Stimulated activated memory B cell treated with anti-CD40 and anti-IgM and Interleukin-4, amounts not matched to agents 10 μg/mL and 1 μg/mL and 100 μg/mL, for 72 hours (primary cell): ENCODE results near the gene POT1.

Experiments used
- ATAC-seq: fragments of 150-1000 bp; cut with Tn5 transposase; 2 replicates; pipeline ENCODE4 v1.10.0; 2021
- H3K27ac Mint-ChIP-seq: one replicate; pipeline ENCODE4 v1.8.0; 2022; ENCODE audit warnings: mild to moderate bottlenecking, mixed read lengths
- H3K27me3 Mint-ChIP-seq: one replicate; pipeline ENCODE4 v1.8.0; 2022; ENCODE audit warnings: mixed read lengths
- H3K36me3 Mint-ChIP-seq: one replicate; pipeline ENCODE4 v1.8.0; 2022; ENCODE audit warnings: mixed read lengths
- H3K4me1 Mint-ChIP-seq: one replicate; pipeline ENCODE4 v1.8.0; 2022; ENCODE audit warnings: mixed read lengths
- H3K4me3 Mint-ChIP-seq: one replicate; pipeline ENCODE4 v1.8.0; 2022; ENCODE audit warnings: mild to moderate bottlenecking, moderate library complexity, mixed read lengths
- H3K9me3 Mint-ChIP-seq: one replicate; pipeline ENCODE4 v1.8.0; 2022; ENCODE audit warnings: mixed read lengths

POT1 gene

GRCh38 chr7:124777268-124777667 is 152.4 kb downstream of the POT1 start:
- Mint-ChIP-seq H3K36me3 (no peaks in the 10 kb centered on the region), H3K27ac (no peak overlapping the region), H3K9me3 (no peaks in the 10 kb centered on the region), H3K4me1 (no peaks in the 10 kb centered on the region), H3K4me3 (no peak overlapping the region), H3K27me3 (no peaks in the 10 kb centered on the region)
- no peak for ATAC-seq

GRCh38 chr7:124776153-124776552 is 153.5 kb downstream of the POT1 start:
- Mint-ChIP-seq H3K27me3 (no peaks in the 10 kb centered on the region), H3K27ac (no peak overlapping the region), H3K36me3 (no peaks in the 10 kb centered on the region), H3K4me3 (no peak overlapping the region), H3K4me1 (no peaks in the 10 kb centered on the region), H3K9me3 (no peaks in the 10 kb centered on the region)
- ATAC-seq: no peak

DNA sequence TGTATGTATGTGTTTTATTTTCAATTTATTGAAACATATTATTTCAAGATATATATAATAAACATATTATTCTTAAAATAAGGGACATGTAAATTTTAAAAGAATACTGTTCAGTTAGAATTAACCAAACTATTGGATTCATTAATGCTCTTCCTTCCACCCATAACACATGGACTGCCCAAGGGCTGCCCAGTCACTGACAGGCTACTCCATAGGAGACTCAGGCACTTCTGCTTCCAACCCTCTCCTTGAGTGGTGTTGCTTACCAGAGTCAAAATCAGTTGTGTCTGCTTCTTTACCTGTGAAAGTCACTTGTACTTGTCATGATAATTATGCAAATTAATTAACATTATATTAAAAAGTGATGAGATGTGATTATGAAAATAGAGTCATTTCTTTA is 154.2 kb downstream of the POT1 start:
- H3K27me3 Mint-ChIP-seq: no peaks in the 10 kb centered on the region
- no peaks in the 10 kb centered on the region for H3K9me3 Mint-ChIP-seq
- H3K27ac Mint-ChIP-seq: no peak overlapping the region
- no peaks in the 10 kb centered on the region for H3K4me1 Mint-ChIP-seq
- H3K36me3 Mint-ChIP-seq: no peaks in the 10 kb centered on the region
- H3K4me3 Mint-ChIP-seq: no peak overlapping the region
- ATAC-seq: no peak

- Mint-ChIP-seq H3K27me3 (no peaks in the 10 kb centered on the region), H3K4me3 (no peak overlapping the region), H3K4me1 (no peaks in the 10 kb centered on the region), H3K27ac (no peak overlapping the region), H3K36me3 (no peaks in the 10 kb centered on the region), H3K9me3 (no peaks in the 10 kb centered on the region)
- no peak for ATAC-seq
Observed at GRCh38 chr7:124773938-124774337, 155.7 kb downstream of the POT1 start.

DNA sequence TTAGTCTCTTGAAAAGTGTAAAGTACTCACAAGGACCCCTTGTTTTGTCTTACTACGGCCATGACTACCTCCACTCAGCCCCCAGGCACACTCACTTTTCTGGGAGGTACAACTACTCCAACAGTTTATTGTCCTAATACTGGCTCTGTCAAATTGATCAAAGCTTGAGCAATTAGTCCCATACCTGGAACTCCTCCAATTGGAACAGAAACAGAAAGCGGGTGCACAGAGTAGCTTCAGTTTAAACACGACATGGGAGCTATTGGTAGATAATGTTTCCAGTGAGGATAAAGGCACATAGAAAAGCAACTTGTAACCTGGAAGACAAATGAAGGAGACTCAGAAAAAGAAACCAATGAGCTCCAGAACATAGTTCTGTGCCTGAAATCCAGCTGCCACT is 156.3 kb downstream of the POT1 start:
- no peaks in the 10 kb centered on the region for H3K36me3 Mint-ChIP-seq
- H3K4me1 Mint-ChIP-seq: no peaks in the 10 kb centered on the region
- H3K27me3 Mint-ChIP-seq: no peaks in the 10 kb centered on the region
- no peak overlapping the region for H3K4me3 Mint-ChIP-seq
- no peak overlapping the region for H3K27ac Mint-ChIP-seq
- H3K9me3 Mint-ChIP-seq: no peaks in the 10 kb centered on the region
- ATAC-seq: no peak
